ENCODE data around the gene PLEKHG4B.
A peak's percentile ranks its signal among the peaks of the same experiment; 100 is the strongest.

The PLEKHG4B gene

GRCh38 chr5:187042-187431 is 95.1 kb downstream of the PLEKHG4B start:
- no peaks in the 10 kb centered on the region for H3K36me3 ChIP-seq (ENCODE audit: insufficient read depth, low read length)
- H3K79me2 ChIP-seq (ENCODE audit: insufficient read depth, low read length), result no peaks in the 10 kb centered on the region
- no peak for DNase-seq
- H3K9ac ChIP-seq (ENCODE audit: low read depth, low read length), result no peak overlapping the region
- ATAC-seq (ENCODE audit: insufficient read depth, low read depth), result no peak
- no peak overlapping the region for H3K27ac ChIP-seq (ENCODE audit: low read length)
- H3K4me2 ChIP-seq (ENCODE audit: insufficient read depth, low read length), result no peak overlapping the region
- no peak overlapping the region for H3K4me3 ChIP-seq (ENCODE audit: low read depth in 1 of 2, low read length in 2 of 2)
- TF ChIP-seq, protein P1, sequence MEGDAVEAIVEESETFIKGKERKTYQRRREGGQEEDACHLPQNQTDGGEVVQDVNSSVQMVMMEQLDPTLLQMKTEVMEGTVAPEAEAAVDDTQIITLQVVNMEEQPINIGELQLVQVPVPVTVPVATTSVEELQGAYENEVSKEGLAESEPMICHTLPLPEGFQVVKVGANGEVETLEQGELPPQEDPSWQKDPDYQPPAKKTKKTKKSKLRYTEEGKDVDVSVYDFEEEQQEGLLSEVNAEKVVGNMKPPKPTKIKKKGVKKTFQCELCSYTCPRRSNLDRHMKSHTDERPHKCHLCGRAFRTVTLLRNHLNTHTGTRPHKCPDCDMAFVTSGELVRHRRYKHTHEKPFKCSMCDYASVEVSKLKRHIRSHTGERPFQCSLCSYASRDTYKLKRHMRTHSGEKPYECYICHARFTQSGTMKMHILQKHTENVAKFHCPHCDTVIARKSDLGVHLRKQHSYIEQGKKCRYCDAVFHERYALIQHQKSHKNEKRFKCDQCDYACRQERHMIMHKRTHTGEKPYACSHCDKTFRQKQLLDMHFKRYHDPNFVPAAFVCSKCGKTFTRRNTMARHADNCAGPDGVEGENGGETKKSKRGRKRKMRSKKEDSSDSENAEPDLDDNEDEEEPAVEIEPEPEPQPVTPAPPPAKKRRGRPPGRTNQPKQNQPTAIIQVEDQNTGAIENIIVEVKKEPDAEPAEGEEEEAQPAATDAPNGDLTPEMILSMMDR (IDR thresholded peaks at IDR 0.05; ENCODE audit: borderline replicate concordance, extremely low read depth, low read length, poor library complexity, severe bottlenecking), result no peak
- TF ChIP-seq EZH2 (IDR thresholded peaks at IDR 0.05; ENCODE audit: borderline replicate concordance, low read depth, low read length, severe bottlenecking), result no peak
- peaks cover 9% of the 10 kb centered on the region for H3K4me1 ChIP-seq (ENCODE audit: insufficient read depth, low read length)
- no peak overlapping the region for H2AFZ ChIP-seq (ENCODE audit: low read depth, low read length)
- no peaks in the 10 kb centered on the region for H3K9me3 ChIP-seq (ENCODE audit: insufficient read depth, low read length, severe bottlenecking)
- H3K27me3 ChIP-seq (ENCODE audit: insufficient read depth, low read length, poor library complexity), result no peaks in the 10 kb centered on the region
- 0 out of 2 replicates have a peak, but pooled peaks cover 3% of the 10 kb centered on the region for H4K20me1 ChIP-seq (ENCODE audit: insufficient read depth, low read length)

GRCh38 chr5:187617-188451 is 95.9 kb downstream of the PLEKHG4B start:
- no peaks in the 10 kb centered on the region for H3K79me2 ChIP-seq (ENCODE audit: insufficient read depth, low read length)
- H3K4me2 ChIP-seq (ENCODE audit: insufficient read depth, low read length), result peak overlapping the region; percentile 54; the same call in 1 of the 2 replicates
- H2AFZ ChIP-seq (ENCODE audit: low read depth, low read length), result peak overlapping the region; percentile 15; the same call in 1 of the 2 replicates

DNA sequence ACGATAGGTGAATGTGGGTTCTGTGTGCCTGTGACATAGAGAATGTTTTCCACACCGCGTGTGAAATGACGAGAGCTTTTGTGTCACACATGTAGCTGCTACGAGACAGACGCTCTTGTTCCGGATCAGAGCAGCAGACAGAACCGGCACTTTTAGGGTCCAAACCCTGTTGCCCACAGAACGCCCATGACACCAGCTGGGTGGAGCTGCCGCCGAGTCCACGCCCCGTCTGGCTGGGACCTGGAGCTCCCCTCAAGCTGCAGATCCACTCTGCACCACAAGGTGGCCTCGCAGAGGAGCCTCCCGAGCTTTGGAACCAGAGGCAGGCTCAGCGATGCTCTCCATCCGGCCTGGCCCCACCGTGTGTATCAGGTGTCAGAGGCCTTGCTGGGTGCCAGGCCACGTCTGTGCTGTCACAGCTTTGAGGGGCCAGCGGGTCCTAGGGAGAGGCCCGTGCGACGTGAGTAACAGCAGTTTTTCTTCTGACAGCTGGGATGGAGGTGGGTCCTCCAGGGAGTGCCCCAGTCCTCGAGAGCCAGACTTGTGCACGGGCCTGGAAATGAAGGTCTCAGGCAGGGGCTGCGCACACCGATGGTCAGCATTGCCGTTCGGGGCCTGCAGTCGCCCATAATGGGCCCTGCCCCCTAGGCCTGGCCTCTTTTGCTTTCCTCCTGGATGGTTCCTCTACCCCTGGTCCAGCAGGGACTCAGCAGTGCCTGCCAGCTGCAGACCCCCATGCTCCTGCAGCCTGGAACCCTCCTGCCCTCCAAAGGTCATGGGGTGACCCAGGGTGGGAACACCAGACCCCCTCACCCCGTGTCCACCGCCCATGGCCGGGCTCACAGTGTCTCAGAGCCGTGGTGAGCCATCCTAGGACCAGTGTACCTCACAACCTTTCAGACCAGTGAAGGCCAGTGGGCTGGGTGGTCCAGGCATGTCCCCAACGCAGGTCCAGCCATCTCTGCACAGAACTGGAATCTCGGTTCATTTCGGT is 96.8 kb downstream of the PLEKHG4B start:
- peak; percentile 88 for DNase-seq
- Histone ChIP-seq H3K9me3 (ENCODE audit: insufficient read depth, low read length, severe bottlenecking) (no peaks in the 10 kb centered on the region), H3K27me3 (ENCODE audit: insufficient read depth, low read length, poor library complexity) (no peaks in the 10 kb centered on the region), H3K9ac (ENCODE audit: low read depth, low read length) (no peak overlapping the region), H3K79me2 (ENCODE audit: insufficient read depth, low read length) (no peaks in the 10 kb centered on the region), H3K27ac (ENCODE audit: low read length) (no peak overlapping the region), H3K4me1 (ENCODE audit: insufficient read depth, low read length) (peaks cover 9% of the 10 kb centered on the region), H2AFZ (ENCODE audit: low read depth, low read length) (peak overlapping the region; percentile 23), H3K4me3 (ENCODE audit: low read depth in 1 of 2, low read length in 2 of 2) (no peak overlapping the region), H3K4me2 (ENCODE audit: insufficient read depth, low read length) (peak overlapping the region; percentile 54), H3K36me3 (ENCODE audit: insufficient read depth, low read length) (no peaks in the 10 kb centered on the region), H4K20me1 (ENCODE audit: insufficient read depth, low read length) (0 out of 2 replicates have a peak, but pooled peaks cover 3% of the 10 kb centered on the region)
- ATAC-seq (ENCODE audit: insufficient read depth, low read depth), result peak; percentile 98
- no peak for TF ChIP-seq EZH2 (IDR thresholded peaks at IDR 0.05; ENCODE audit: borderline replicate concordance, low read depth, low read length, severe bottlenecking)
- TF ChIP-seq, protein P1 (IDR thresholded peaks at IDR 0.05; ENCODE audit: borderline replicate concordance, extremely low read depth, low read length, poor library complexity, severe bottlenecking), result peak; percentile 96

More at GRCh38 chr5:187617-188451, 95.9 kb downstream of the PLEKHG4B start:
- ATAC-seq (ENCODE audit: insufficient read depth, low read depth) (no peak), DNase-seq (no peak)
- H4K20me1 ChIP-seq (ENCODE audit: insufficient read depth, low read length), result 0 out of 2 replicates have a peak, but pooled peaks cover 3% of the 10 kb centered on the region
- no peak overlapping the region for H3K27ac ChIP-seq (ENCODE audit: low read length)
- H3K9me3 ChIP-seq (ENCODE audit: insufficient read depth, low read length, severe bottlenecking), result no peaks in the 10 kb centered on the region
- no peak overlapping the region for H3K4me3 ChIP-seq (ENCODE audit: low read depth in 1 of 2, low read length in 2 of 2)
- no peak for TF ChIP-seq EZH2 (IDR thresholded peaks at IDR 0.05; ENCODE audit: borderline replicate concordance, low read depth, low read length, severe bottlenecking)
- TF ChIP-seq, protein P1 (IDR thresholded peaks at IDR 0.05; ENCODE audit: borderline replicate concordance, extremely low read depth, low read length, poor library complexity, severe bottlenecking), result no peak
- H3K9ac ChIP-seq (ENCODE audit: low read depth, low read length), result no peak overlapping the region
- peaks cover 9% of the 10 kb centered on the region for H3K4me1 ChIP-seq (ENCODE audit: insufficient read depth, low read length)
- H3K36me3 ChIP-seq (ENCODE audit: insufficient read depth, low read length), result no peaks in the 10 kb centered on the region
- no peaks in the 10 kb centered on the region for H3K27me3 ChIP-seq (ENCODE audit: insufficient read depth, low read length, poor library complexity)
